B cell (primary cell): ENCODE data around the gene ADH7.

Source experiments
- CTCF ChIP-seq: fragments of 200-600 bp; IDR thresholded peaks from one replicate; pipeline ENCODE4 v1.8.0; 2022; ENCODE audit warnings: antibody characterized with exemption, mild to moderate bottlenecking
- EZH2 ChIP-seq: IDR thresholded peaks from 2 replicates; pipeline ENCODE4 v1.6.1; 2012; ENCODE audit warnings: borderline replicate concordance, low read depth, mild to moderate bottlenecking, moderate library complexity, low read length; ENCODE audit not compliant: insufficient read depth, poor library complexity, severe bottlenecking

GRCh38 chr4:99436462-99436861, 1.3 kb upstream of the ADH7 start:
- TF ChIP-seq EZH2 (no peak), CTCF (no peak)
